ENCODE measurements around the gene ST6GAL2. TPM values are rescaled to one million over a fixed set of nuclear protein-coding genes. Genes with fewer than 3 reads are reported as not detected.

The ST6GAL2 gene
- total and polyA plus RNA-seq, 12 donors, result 0.03 to 0.57 (median 0.13) TPM; not detected in 1

DNA sequence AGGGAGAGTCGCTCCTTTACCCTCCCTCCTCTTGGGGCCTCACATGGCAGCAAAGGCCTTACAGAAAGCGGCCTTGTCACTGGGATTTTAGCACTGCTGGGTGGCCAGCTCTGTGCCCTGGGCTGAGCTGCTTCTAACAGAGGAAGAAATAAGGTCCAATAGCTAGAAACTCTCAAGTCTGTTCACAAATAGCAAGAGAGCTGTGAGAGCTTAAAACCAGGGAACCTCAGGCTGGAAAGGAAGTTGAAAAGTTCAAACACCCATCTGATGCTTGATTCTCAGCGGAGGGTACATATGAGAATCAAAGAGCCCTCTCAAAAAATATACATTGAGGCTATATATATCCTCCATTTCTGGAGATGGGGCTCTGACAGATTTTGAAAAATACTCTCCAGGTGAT is 54.7 kb downstream of the ST6GAL2 start:
- Histone ChIP-seq H3K4me1 (replicated peaks in 1 of 2) (no peaks in the 10 kb centered on the region), H3K4me3 (no peak overlapping the region), H3K27ac (no peak overlapping the region), H3K9me3 (replicated peaks in 1 of 3) (no peaks in the 10 kb centered on the region), H3K27me3 (no peaks in the 10 kb centered on the region), H3K36me3 (replicated peaks in 1 of 2) (no peaks in the 10 kb centered on the region)
- TF ChIP-seq, protein P1, sequence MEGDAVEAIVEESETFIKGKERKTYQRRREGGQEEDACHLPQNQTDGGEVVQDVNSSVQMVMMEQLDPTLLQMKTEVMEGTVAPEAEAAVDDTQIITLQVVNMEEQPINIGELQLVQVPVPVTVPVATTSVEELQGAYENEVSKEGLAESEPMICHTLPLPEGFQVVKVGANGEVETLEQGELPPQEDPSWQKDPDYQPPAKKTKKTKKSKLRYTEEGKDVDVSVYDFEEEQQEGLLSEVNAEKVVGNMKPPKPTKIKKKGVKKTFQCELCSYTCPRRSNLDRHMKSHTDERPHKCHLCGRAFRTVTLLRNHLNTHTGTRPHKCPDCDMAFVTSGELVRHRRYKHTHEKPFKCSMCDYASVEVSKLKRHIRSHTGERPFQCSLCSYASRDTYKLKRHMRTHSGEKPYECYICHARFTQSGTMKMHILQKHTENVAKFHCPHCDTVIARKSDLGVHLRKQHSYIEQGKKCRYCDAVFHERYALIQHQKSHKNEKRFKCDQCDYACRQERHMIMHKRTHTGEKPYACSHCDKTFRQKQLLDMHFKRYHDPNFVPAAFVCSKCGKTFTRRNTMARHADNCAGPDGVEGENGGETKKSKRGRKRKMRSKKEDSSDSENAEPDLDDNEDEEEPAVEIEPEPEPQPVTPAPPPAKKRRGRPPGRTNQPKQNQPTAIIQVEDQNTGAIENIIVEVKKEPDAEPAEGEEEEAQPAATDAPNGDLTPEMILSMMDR (IDR thresholded peaks at IDR 0.05), result no peak
- TF ChIP-seq POLR2A (IDR thresholded peaks at IDR 0.05), result no peak
- 74 to 84% (median 80%) methylated on average over 3 of the region's 3 CpGs for WGBS, 4 donors
- DNase-seq, result no peak
- intact Hi-C loops (cut with DNase I), result no loop called here

DNA sequence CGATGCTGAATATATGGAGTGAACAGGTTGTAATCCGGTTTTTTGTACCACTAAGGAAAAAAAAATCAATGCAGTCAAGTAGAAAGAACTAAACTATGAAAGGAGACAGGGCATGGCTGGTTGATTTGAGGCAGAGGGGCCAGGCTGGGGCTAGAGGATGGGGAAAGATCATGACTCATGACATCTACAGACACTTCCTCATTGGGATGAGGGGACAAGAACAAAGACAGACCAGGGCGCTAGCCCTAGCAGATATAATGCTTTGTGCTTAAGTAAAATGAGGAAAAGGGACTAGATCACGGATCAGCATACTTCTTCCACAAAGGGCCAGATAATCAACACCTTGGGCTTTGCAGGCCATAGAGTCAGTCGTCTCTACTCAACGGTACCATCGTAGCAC is 55.8 kb downstream of the ST6GAL2 start:
- Histone ChIP-seq H3K27me3 (no peaks in the 10 kb centered on the region), H3K4me3 (no peak overlapping the region), H3K36me3 (replicated peaks in 1 of 2) (no peaks in the 10 kb centered on the region), H3K4me1 (replicated peaks in 1 of 2) (no peaks in the 10 kb centered on the region), H3K27ac (no peak overlapping the region), H3K9me3 (replicated peaks in 1 of 3) (no peaks in the 10 kb centered on the region)
- WGBS, 4 donors, result 84 to 93% (median 86%) methylated on average over 7 of the region's 7 CpGs
- intact Hi-C loops (cut with DNase I), result no loop called here
- DNase-seq, result no peak
- TF ChIP-seq POLR2A (IDR thresholded peaks at IDR 0.05), result no peak
- TF ChIP-seq, protein P1 (IDR thresholded peaks at IDR 0.05), result no peak

DNA sequence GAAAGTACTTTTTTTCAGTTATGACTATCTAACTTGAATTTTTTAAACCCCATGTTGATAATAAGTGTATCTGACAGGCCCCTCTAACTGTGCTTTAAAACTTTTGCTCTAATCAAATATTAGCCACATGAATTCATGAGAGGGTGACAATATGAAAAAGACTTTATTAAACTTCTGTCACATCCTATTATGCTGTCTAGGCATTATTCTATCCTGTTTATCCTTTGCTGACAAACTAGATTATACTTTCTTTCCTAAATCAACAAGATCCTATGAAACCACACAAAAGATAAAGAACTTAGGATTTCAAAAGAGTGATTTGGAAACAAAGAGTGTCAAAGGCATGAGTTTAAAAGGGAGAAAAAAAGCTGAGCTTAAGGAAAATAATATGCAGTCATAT is 57.8 kb downstream of the ST6GAL2 start:
- TF ChIP-seq, protein P1 (IDR thresholded peaks at IDR 0.05), result no peak
- TF ChIP-seq POLR2A (IDR thresholded peaks at IDR 0.05), result no peak
- Histone ChIP-seq H3K27ac (no peak overlapping the region), H3K9me3 (replicated peaks in 1 of 3) (no peaks in the 10 kb centered on the region), H3K27me3 (no peaks in the 10 kb centered on the region), H3K36me3 (replicated peaks in 1 of 2) (no peaks in the 10 kb centered on the region), H3K4me3 (no peak overlapping the region), H3K4me1 (replicated peaks in 1 of 2) (no peaks in the 10 kb centered on the region)
- intact Hi-C loops (cut with DNase I), result no loop called here
- no peak for DNase-seq

DNA sequence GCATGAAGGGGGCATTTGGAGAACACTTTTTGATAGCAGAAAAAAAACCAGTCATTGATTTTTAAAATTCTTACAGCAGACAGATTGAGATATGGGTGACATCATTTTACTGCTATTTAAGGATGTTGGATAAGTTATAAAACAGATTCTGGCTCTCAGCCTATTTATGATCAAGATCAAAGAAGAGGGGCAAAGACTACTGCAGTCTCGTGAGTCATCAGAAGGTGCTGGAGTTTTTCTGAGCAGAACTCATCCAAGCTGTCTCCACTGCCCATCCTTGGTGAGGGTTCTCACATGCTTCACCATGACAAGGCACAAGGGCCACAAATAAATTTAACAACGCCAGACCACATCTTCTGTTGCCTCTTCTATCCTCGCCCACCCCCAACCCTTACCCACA is 58.8 kb downstream of the ST6GAL2 start:
- 65 to 79% (median 70%) methylated on average over 3 of the region's 3 CpGs for WGBS, 4 donors

More for the DNA sequence above, 58.8 kb downstream of the ST6GAL2 start:
- Histone ChIP-seq H3K9me3 (replicated peaks in 1 of 3) (no peaks in the 10 kb centered on the region), H3K36me3 (replicated peaks in 1 of 2) (no peaks in the 10 kb centered on the region), H3K27me3 (no peaks in the 10 kb centered on the region), H3K4me1 (replicated peaks in 1 of 2) (no peaks in the 10 kb centered on the region), H3K27ac (no peak overlapping the region), H3K4me3 (no peak overlapping the region)
- TF ChIP-seq, protein P1 (IDR thresholded peaks at IDR 0.05), result no peak
- no peak for TF ChIP-seq POLR2A (IDR thresholded peaks at IDR 0.05)
- intact Hi-C loops (cut with DNase I), result no loop called here
- DNase-seq, result no peak
